Measurements from ENCODE around the gene PAX5.

- TF ChIP-seq CTCF (conservative IDR thresholded peaks at IDR 0.05; ENCODE audit: low read length) = no peak
- no peak for TF ChIP-seq EZH2phosphoT487 (IDR thresholded peaks at IDR 0.05; ENCODE audit: borderline replicate concordance, low read depth, low read length)
Measured at GRCh38 chr9:36874261-36874660, 159.8 kb downstream of the PAX5 start.
